Ascending aorta (tissue), 2 donors: ENCODE data around the gene RSPH9. TPM values are rescaled to one million over a fixed set of nuclear protein-coding genes. Genes with fewer than 3 reads are reported as not detected.

Experiments
- DNase-seq, 2 donors: peaks; one replicate each; pipeline ENCODE4 v3.0.0-alpha.2; 2019; ENCODE audit warnings: low spot score in 2 of 2
- H3K27ac ChIP-seq, 2 donors: fragments of 200-600 bp; sonication (generic); one replicate each; pipeline ENCODE4 v1.5.1; 2016 to 2017; ENCODE audit warnings: mild to moderate bottlenecking in 1 of 2
- H3K27me3 ChIP-seq: fragments of 200-600 bp; sonication (generic); one replicate; pipeline ENCODE4 v1.5.1; 2017
- H3K36me3 ChIP-seq, 2 donors: fragments of 200-600 bp; sonication (generic); one replicate each; pipeline ENCODE4 v1.5.1; 2016
- H3K4me1 ChIP-seq, 2 donors: fragments of 200-600 bp; sonication (generic); one replicate each; pipeline ENCODE4 v1.5.1; 2016 to 2017; ENCODE audit warnings: mild to moderate bottlenecking in 1 of 2
- H3K4me3 ChIP-seq, 2 donors: fragments of 200-600 bp; sonication (generic); one replicate each; pipeline ENCODE4 v1.5.1; 2016 to 2017; ENCODE audit warnings: mild to moderate bottlenecking in 1 of 2
- H3K9me3 ChIP-seq, 2 donors: fragments of 200-600 bp; sonication (generic); one replicate each; pipeline ENCODE4 v1.5.1; 2016
- CTCF ChIP-seq, 3 experiments: fragments of 200-600 bp in 2 of 3; fragments of 450-650 bp in 1 of 3; sonication (generic) in 2 of 3; IDR thresholded peaks; one replicate each; pipeline ENCODE4 v1.5.1; 2016 to 2019; ENCODE audit warnings: antibody characterized with exemption in 3 of 3, mild to moderate bottlenecking in 1 of 3, moderate library complexity in 1 of 3
- intact Hi-C: fragments of 100-400 bp; cut with DNase I; formaldehyde crosslinking; loops from one replicate; pipeline ENCODE4 v1.15.1; 2023
- total RNA-seq: library from RNA; depleted of rRNA; stranded (reverse); fragments of >200 nt; gene quantifications from one replicate; pipeline ENCODE4 v1.1.0, GENCODE V29; 2016

RSPH9 gene
- total RNA-seq, 1 donor from 2014 or later, result not detected

GRCh38 chr6:43687437-43688347 is 42.9 kb downstream of the RSPH9 start, which contains the start of gene MRPS18A:
TSS of gene MRPS18A (minus strand) at chr6:43687791. CDS start at chr6:43687779, 12 bp downstream.
- Histone ChIP-seq H3K27me3 (no peaks in the 10 kb centered on the region), H3K4me1 (peaks cover 4 to 12% of the 10 kb centered on the region in 2 donors), H3K36me3 (no peaks in the 10 kb centered on the region), H3K27ac (peak within 1 kb of the TSS; percentile 77 to 83), H3K9me3 (no peaks in the 10 kb centered on the region), H3K4me3 (peak within 1 kb of the TSS; percentile 84 to 89)
- DNase-seq, result peak; percentile 38 to 91
- TF ChIP-seq CTCF (IDR thresholded peaks at IDR 0.05), result no peak
- intact Hi-C loops, result loop anchor here (1.0 to 2.0 kb wide), 2 partner anchors 15 kb away; no protein-coding TSS in a partner anchor

GRCh38 chr6:43689421-43689820 is 44.6 kb downstream of the RSPH9 start:
- intact Hi-C loops, result no loop called here

GRCh38 chr6:43695215-43695966 is 50.6 kb downstream of the RSPH9 start:
- no peak overlapping the region for H3K27ac ChIP-seq
- intact Hi-C loops, result no loop called here
- H3K27me3 ChIP-seq, result no peaks in the 10 kb centered on the region
- no peaks in the 10 kb centered on the region for H3K36me3 ChIP-seq
- H3K4me1 ChIP-seq, result no peaks in the 10 kb centered on the region
- DNase-seq, result no peak
- no peak for TF ChIP-seq CTCF (IDR thresholded peaks at IDR 0.05)
- no peak overlapping the region for H3K4me3 ChIP-seq
- no peaks in the 10 kb centered on the region for H3K9me3 ChIP-seq

More at GRCh38 chr6:43689421-43689820, 44.6 kb downstream of the RSPH9 start:
- Histone ChIP-seq H3K9me3 (no peaks in the 10 kb centered on the region), H3K27ac (no peak overlapping the region), H3K27me3 (no peaks in the 10 kb centered on the region), H3K4me1 (peaks cover 4 to 12% of the 10 kb centered on the region in 2 donors), H3K4me3 (no peak overlapping the region), H3K36me3 (no peaks in the 10 kb centered on the region)
- DNase-seq, result no peak
- TF ChIP-seq CTCF (IDR thresholded peaks at IDR 0.05), result no peak

- H3K4me1 ChIP-seq, result no peaks in the 10 kb centered on the region
- no peaks in the 10 kb centered on the region for H3K9me3 ChIP-seq
- no peak for TF ChIP-seq CTCF (IDR thresholded peaks at IDR 0.05)
- H3K36me3 ChIP-seq, result no peaks in the 10 kb centered on the region
- intact Hi-C loops, result no loop called here
- H3K27ac ChIP-seq, result no peak overlapping the region
- DNase-seq, result no peak
- H3K27me3 ChIP-seq, result no peaks in the 10 kb centered on the region
- H3K4me3 ChIP-seq, result no peak overlapping the region
Measured at GRCh38 chr6:43695967-43696291, 51.1 kb downstream of the RSPH9 start.

- Histone ChIP-seq H3K9me3 (no peaks in the 10 kb centered on the region), H3K4me1 (peaks cover 0 to 8% of the 10 kb centered on the region in 2 donors), H3K4me3 (no peak overlapping the region), H3K27ac (no peak overlapping the region), H3K27me3 (no peaks in the 10 kb centered on the region), H3K36me3 (no peaks in the 10 kb centered on the region)
- intact Hi-C loops, result no loop called here
- no peak for DNase-seq
- TF ChIP-seq CTCF (IDR thresholded peaks at IDR 0.05), result no peak
Measured at GRCh38 chr6:43697421-43697820, 52.6 kb downstream of the RSPH9 start.
